Activated CD8-positive, alpha-beta T cell treated with anti-CD3 and anti-CD28 coated beads for 36 hours (primary cell): ENCODE measurements around the gene ANKRD44. TPM values are rescaled to one million over a fixed set of nuclear protein-coding genes. Genes with fewer than 3 reads are reported as not detected.
A peak's percentile ranks its signal among the peaks of the same experiment; 100 is the strongest.

Experiments used
- ATAC-seq: fragments of 200-7000 bp; cut with Tn5 transposase; one replicate; pipeline ENCODE4 v1.10.0; 2021; ENCODE audit warnings: mild to moderate bottlenecking, moderate library complexity
- CTCF ChIA-PET: fragments of 350-600 bp; sonication (Branson Sonifier 250); formaldehyde crosslinking; loops from one replicate; lab custom pipeline; 2021; ENCODE audit warnings: antibody characterized with exemption; lab: Charles Lee
- POLR2A ChIA-PET: fragments of 350-600 bp; sonication (Branson Sonifier 250); formaldehyde crosslinking; loops from one replicate; lab custom pipeline; 2021; ENCODE audit warnings: antibody characterized with exemption; lab: Charles Lee
- DNase-seq: peaks from one replicate; pipeline ENCODE4 v3.0.0-alpha.2; 2020
- H3K27ac Mint-ChIP-seq: one replicate; pipeline ENCODE4 v1.8.0; 2021; ENCODE audit warnings: mild to moderate bottlenecking, mixed read lengths
- H3K27me3 Mint-ChIP-seq: one replicate; pipeline ENCODE4 v1.8.0; 2021; ENCODE audit warnings: mixed read lengths
- H3K36me3 Mint-ChIP-seq: one replicate; pipeline ENCODE4 v1.8.0; 2021; ENCODE audit warnings: low read depth, mixed read lengths
- H3K4me1 Mint-ChIP-seq: one replicate; pipeline ENCODE4 v1.8.0; 2021; ENCODE audit warnings: low read depth, mixed read lengths
- H3K4me3 Mint-ChIP-seq: one replicate; pipeline ENCODE4 v1.8.0; 2021; ENCODE audit warnings: mild to moderate bottlenecking, moderate library complexity, mixed read lengths
- H3K9me3 Mint-ChIP-seq: one replicate; pipeline ENCODE4 v1.8.0; 2021; ENCODE audit warnings: mixed read lengths
- intact Hi-C: fragments of 100-400 bp; cut with micrococcal nuclease; formaldehyde crosslinking; loops from one replicate; pipeline ENCODE4 v1.10.0; 2022
- total RNA-seq, 2 experiments: library from RNA; stranded (reverse); gene quantifications; one replicate each; pipeline ENCODE4 v1.2.3, GENCODE V29; 2021
- TF ChIP-seq, protein P1 (sequence below): fragments of 200-600 bp; IDR thresholded peaks from one replicate; pipeline ENCODE4 v1.8.0; 2022; ENCODE audit warnings: antibody characterized with exemption, mild to moderate bottlenecking

The ANKRD44 gene
- total RNA-seq, 2 experiments from 2014 or later: 131 to 132 TPM

DNA sequence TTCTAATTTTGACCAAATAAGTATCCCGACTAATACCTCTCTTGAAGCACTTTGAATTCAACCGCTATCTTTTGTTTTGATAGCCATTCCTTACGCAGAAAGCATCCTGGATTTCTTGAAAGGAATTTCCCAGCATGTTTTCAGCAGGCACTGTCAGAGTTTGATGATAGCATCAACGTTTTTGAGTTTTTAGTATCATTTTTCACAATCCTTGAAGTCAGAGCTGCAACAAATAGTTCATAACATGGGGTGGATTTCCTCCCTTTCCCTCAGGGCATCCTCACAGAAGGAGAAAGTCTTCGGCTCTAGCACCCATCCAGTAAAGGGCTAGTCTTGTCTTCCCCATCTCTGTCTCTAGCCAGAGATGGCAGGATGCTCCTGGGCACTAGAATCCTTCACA lies 46.2 kb downstream of the ANKRD44 start:
- H3K4me1 Mint-ChIP-seq: peaks cover 89% of the 10 kb centered on the region
- DNase-seq (no peak), ATAC-seq (no peak)
- H3K9me3 Mint-ChIP-seq: no peaks in the 10 kb centered on the region
- TF ChIP-seq, protein P1, sequence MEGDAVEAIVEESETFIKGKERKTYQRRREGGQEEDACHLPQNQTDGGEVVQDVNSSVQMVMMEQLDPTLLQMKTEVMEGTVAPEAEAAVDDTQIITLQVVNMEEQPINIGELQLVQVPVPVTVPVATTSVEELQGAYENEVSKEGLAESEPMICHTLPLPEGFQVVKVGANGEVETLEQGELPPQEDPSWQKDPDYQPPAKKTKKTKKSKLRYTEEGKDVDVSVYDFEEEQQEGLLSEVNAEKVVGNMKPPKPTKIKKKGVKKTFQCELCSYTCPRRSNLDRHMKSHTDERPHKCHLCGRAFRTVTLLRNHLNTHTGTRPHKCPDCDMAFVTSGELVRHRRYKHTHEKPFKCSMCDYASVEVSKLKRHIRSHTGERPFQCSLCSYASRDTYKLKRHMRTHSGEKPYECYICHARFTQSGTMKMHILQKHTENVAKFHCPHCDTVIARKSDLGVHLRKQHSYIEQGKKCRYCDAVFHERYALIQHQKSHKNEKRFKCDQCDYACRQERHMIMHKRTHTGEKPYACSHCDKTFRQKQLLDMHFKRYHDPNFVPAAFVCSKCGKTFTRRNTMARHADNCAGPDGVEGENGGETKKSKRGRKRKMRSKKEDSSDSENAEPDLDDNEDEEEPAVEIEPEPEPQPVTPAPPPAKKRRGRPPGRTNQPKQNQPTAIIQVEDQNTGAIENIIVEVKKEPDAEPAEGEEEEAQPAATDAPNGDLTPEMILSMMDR: no peak
- ChIA-PET POLR2A (interaction anchor here (0.9 to 5.2 kb wide), 6 partner anchors 9 to 44 kb away, joined by 3 to 47 read pairs (median 4); partner anchors contain the start of gene ANKRD44), CTCF (interaction anchor here (0.9 to 4.5 kb wide), 8 partner anchors 9 to 73 kb away, joined by 3 to 22 read pairs (median 4); no protein-coding TSS in a partner anchor)
- peak overlapping the region; percentile 40 for H3K4me3 Mint-ChIP-seq
- no peaks in the 10 kb centered on the region for H3K27me3 Mint-ChIP-seq
- intact Hi-C loops: no loop called here
- H3K36me3 Mint-ChIP-seq: peaks cover 47% of the 10 kb centered on the region
- H3K27ac Mint-ChIP-seq: peak overlapping the region; percentile 90

DNA sequence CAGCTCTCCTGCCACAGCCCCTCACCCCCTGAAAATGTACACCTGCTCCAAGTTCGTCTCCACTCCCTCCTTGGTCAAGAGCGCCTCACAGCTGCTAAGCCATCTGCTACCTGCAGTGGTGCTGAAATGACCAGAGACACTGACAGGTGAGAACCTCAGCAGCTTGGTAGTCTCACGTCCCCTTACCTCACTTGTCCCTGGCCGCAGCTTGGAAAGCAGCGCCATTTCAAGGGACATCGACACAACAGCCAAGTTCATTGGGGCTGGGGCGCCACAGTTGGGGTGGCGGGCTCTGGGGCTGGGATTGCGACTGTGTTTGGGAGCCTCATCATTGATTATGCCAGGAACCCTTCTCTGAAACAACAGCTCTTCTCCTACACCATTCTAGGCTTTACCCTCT lies 47.5 kb downstream of the ANKRD44 start:
- ATAC-seq (no peak), DNase-seq (no peak)
- TF ChIP-seq, protein P1: no peak
- Mint-ChIP-seq H3K27ac (peak overlapping the region; percentile 90), H3K36me3 (peaks cover 51% of the 10 kb centered on the region), H3K9me3 (no peaks in the 10 kb centered on the region), H3K4me1 (peaks cover 88% of the 10 kb centered on the region), H3K4me3 (peak overlapping the region; percentile 40), H3K27me3 (no peaks in the 10 kb centered on the region)
- ChIA-PET CTCF (interaction anchor here (0.7 to 4.5 kb wide), 6 partner anchors 10 to 150 kb away, joined by 3 to 22 read pairs (median 4); no protein-coding TSS in a partner anchor), POLR2A (interaction anchor here (0.6 to 5.2 kb wide), 4 partner anchors 13 to 1107 kb away, joined by 3 to 47 read pairs (median 6); partner anchors contain the start of gene ANKRD44)
- intact Hi-C loops: no loop called here

DNA sequence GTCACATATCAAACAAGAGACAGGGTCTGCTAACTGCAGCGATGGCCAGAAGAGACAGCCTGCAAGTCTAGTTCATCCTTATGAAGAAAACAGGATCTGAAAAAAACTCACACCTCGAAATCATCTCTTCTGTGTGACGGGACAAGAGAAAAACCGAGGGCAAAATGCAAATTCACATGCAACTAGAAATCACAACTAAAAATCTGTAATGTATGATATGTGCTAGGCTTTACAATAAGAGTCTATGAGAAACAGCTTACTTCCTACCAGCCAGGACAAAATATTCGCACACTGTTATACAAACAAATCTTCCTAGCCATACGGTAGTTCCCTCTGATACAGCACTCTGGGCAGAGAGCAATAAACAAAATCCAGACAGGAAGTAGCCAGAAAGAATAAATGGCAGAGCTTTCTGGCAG lies 48.8 kb downstream of the ANKRD44 start:
- ChIA-PET POLR2A (interaction anchor here (0.7 to 2.3 kb wide), 8 partner anchors 9 to 62 kb away, joined by 3 to 8 read pairs (median 3); no protein-coding TSS in a partner anchor), CTCF (no interaction called here)
- TF ChIP-seq, protein P1: no peak
- intact Hi-C loops: no loop called here
- Mint-ChIP-seq H3K4me1 (peaks cover 84% of the 10 kb centered on the region), H3K4me3 (peak overlapping the region; percentile 43), H3K36me3 (peaks cover 45% of the 10 kb centered on the region), H3K27ac (peak overlapping the region; percentile 90), H3K9me3 (no peaks in the 10 kb centered on the region), H3K27me3 (no peaks in the 10 kb centered on the region)
- ATAC-seq (no peak), DNase-seq (no peak)

DNA sequence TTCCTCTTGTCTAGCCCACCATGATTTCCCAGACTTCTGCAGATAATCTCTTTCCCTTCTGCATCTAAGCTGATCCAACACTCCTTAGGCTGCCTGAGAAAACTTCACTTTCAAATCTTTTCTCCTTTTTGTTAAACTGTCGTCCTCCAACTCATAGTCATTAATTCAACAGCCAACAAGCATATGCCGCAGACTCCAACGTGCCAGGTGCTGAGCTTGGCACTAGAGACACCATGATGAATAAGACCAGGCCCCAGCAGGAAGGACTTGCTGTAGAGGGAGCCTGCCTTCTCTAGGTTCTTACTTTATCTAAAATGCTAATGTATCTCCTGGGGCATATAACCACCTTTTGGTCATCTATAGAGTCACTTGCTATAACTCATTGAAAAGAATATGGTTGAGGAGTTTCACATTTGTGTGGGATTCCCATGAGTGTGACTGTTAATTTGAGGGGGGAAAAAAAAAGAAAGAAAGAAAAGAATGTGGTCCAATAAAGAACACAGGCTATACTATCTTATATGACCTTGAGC lies 51.0 kb downstream of the ANKRD44 start:
- DNase-seq: no peak
- H3K4me3 Mint-ChIP-seq: peak overlapping the region; percentile 13
- TF ChIP-seq, protein P1: no peak
- no peaks in the 10 kb centered on the region for H3K27me3 Mint-ChIP-seq
- peak; percentile 19 for ATAC-seq
- peaks cover 50% of the 10 kb centered on the region for H3K36me3 Mint-ChIP-seq
- peaks cover 80% of the 10 kb centered on the region for H3K4me1 Mint-ChIP-seq
- H3K27ac Mint-ChIP-seq: peak overlapping the region; percentile 92
- intact Hi-C loops: loop anchor here (2.0 to 5.0 kb wide), 3 partner anchors 33 to 52 kb away; no protein-coding TSS in a partner anchor
- CTCF ChIA-PET: interaction anchor here (0.8 to 0.9 kb wide), 2 partner anchors 11 to 14 kb away, joined by 3 to 4 read pairs; no protein-coding TSS in a partner anchor
- no peaks in the 10 kb centered on the region for H3K9me3 Mint-ChIP-seq
- POLR2A ChIA-PET: interaction anchor here (0.9 to 1.0 kb wide), 4 partner anchors 35 to 49 kb away, joined by 3 read pairs; no protein-coding TSS in a partner anchor

DNA sequence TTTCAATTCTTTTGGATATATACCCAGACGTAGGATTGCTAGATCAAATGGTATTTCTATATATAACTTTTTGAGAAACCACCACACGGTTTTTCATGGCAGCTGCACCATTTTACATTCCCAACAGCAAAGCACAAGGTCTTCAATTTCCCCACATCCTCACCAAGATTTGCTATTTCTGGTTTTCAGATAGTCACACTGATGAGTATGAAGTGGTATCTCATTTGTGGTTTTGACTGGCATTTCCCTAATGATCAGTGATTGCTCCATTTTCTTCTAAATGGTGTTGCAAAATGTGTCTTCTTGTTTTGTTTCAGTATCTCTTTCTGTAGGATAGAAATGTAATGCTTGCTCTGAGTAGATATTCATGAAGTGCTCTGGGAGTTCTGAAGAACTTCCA lies 52.0 kb downstream of the ANKRD44 start:
- TF ChIP-seq, protein P1: no peak
- peak; percentile 7 for ATAC-seq
- CTCF ChIA-PET: interaction anchor here (1.2 kb wide), 1 partner anchor 12 kb away, joined by 3 read pairs; no protein-coding TSS in a partner anchor
- intact Hi-C loops: loop anchor here (2.0 to 5.0 kb wide), 3 partner anchors 34 to 51 kb away; no protein-coding TSS in a partner anchor
- peak overlapping the region; percentile 92 for H3K27ac Mint-ChIP-seq
- peak overlapping the region; percentile 49 for H3K4me3 Mint-ChIP-seq
- H3K4me1 Mint-ChIP-seq: peaks cover 79% of the 10 kb centered on the region
- peaks cover 45% of the 10 kb centered on the region for H3K36me3 Mint-ChIP-seq
- no peaks in the 10 kb centered on the region for H3K9me3 Mint-ChIP-seq
- H3K27me3 Mint-ChIP-seq: no peaks in the 10 kb centered on the region
- no peak for DNase-seq
- POLR2A ChIA-PET: interaction anchor here (0.9 to 1.4 kb wide), 4 partner anchors 39 to 53 kb away, joined by 3 to 5 read pairs (median 3); no protein-coding TSS in a partner anchor
